ENCODE results near the gene SH3BP4.

SH3BP4 gene

GRCh38 chr2:234945339-234945873 is 6.4 kb upstream of the SH3BP4 start:
- no peak for DNase-seq

GRCh38 chr2:234947556-234947955 is 4.3 kb upstream of the SH3BP4 start:
- no peak for DNase-seq

- DNase-seq = no peak
These were observed 1.9 kb upstream of the SH3BP4 start for GRCh38 chr2:234949762-234950434.

GRCh38 chr2:234950435-234950729 is 1.4 kb upstream of the SH3BP4 start:
- DNase-seq = no peak

- no peak for DNase-seq
These were observed 820 bp upstream of the SH3BP4 start for GRCh38 chr2:234950730-234951663.

- no peak for DNase-seq
These were observed 676 bp downstream of the SH3BP4 start for GRCh38 chr2:234952270-234953115.

GRCh38 chr2:234953116-234954031 is 1.6 kb downstream of the SH3BP4 start:
- no peak for DNase-seq

GRCh38 chr2:234954551-234954992 is 2.8 kb downstream of the SH3BP4 start:
- no peak for DNase-seq

GRCh38 chr2:234955091-234955591 is 3.3 kb downstream of the SH3BP4 start:
- DNase-seq = no peak

GRCh38 chr2:234955971-234956509 is 4.2 kb downstream of the SH3BP4 start:
- DNase-seq = no peak

GRCh38 chr2:234957834-234958135 is 6.0 kb downstream of the SH3BP4 start:
- DNase-seq = no peak

- DNase-seq = no peak
These were observed 6.5 kb downstream of the SH3BP4 start for GRCh38 chr2:234958311-234958710.

- no peak for DNase-seq
These were observed 7.1 kb downstream of the SH3BP4 start for GRCh38 chr2:234958746-234959395.

GRCh38 chr2:234960175-234961088 is 8.6 kb downstream of the SH3BP4 start:
- DNase-seq = no peak

- no peak for DNase-seq
These were observed 10.0 kb downstream of the SH3BP4 start for GRCh38 chr2:234961784-234962183.

GRCh38 chr2:234963773-234964615 is 12.2 kb downstream of the SH3BP4 start:
- no peak for DNase-seq

- DNase-seq = no peak
These were observed 13.0 kb downstream of the SH3BP4 start for GRCh38 chr2:234964631-234965461.

GRCh38 chr2:234966340-234966739 is 14.5 kb downstream of the SH3BP4 start:
- DNase-seq = no peak
